HTERT RPE-1 (cell line): Measurements from ENCODE around the gene QKI.
"Not testable (repeated sequence)": the region's sequence is repeated elsewhere in the genome, so short reads cannot be mapped to it uniquely, and the experiment has no call there.

Experiments
- in situ Hi-C: fragments of 300-500 bp; cut with MboI; formaldehyde crosslinking; loops from 4 replicates; pipeline ENCODE4 v1.14.3; 2020; ENCODE audit warnings: low sequenced_read_pairs

The QKI gene

DNA sequence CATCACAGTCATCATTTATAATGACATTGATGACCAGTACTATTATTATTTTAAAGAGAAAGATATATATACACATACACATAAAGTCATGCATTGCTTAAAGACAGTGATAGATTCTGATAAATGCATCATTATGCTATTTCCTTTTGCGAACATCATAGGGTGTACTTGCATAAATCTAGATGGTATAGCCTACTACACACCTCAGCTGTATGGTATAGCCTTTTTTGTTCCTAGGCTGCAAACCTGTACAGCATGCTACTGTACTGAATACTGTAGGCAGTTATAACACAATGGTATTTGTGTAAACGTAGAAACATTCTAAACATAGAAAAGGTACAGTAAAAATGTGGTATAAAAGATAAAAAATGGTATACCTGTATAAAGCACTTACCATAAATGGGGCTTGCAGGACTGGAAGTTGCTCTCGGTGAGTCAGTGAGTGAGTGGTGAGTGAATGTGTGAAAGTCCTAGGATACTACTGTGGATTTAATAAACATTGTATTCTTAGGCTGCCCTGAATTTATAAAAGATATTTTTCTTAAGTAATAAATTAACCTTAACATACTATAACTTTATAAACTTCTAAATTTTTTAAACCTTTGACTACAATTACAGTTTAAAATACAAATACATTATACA, 23.9 kb downstream of the QKI start:
- in situ Hi-C loops = no loop called here

- in situ Hi-C loops = no loop called here
These were observed 24.4 kb downstream of the QKI start for GRCh38 chr6:163438940-163439335.

DNA sequence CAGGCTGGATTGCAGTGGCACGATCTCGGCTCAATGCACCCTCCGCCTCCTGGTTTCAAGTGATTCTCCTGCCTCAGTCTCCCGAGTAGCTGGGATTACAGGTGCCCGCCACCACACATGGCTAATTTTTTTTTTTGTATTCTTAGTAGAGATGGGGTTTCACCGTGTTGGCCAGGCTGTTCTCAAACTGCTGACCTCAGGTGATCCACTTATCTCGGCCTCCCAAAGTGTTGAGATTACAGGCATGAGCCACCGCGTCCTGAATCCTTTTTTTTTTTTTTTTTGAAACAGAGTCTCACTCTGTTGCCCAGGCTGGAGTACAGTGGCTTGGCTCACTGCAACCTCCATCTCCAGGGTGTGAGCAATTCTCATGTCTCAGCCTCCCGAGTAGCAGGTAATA, 24.9 kb downstream of the QKI start:
- in situ Hi-C loops = not testable (repeated sequence)

GRCh38 chr6:163439997-163440396, 25.5 kb downstream of the QKI start:
- in situ Hi-C loops = no loop called here

GRCh38 chr6:163442336-163442735, 27.8 kb downstream of the QKI start:
- in situ Hi-C loops = no loop called here

GRCh38 chr6:163444077-163444476, 29.6 kb downstream of the QKI start:
- in situ Hi-C loops = no loop called here

GRCh38 chr6:163446549-163446948, 32.0 kb downstream of the QKI start:
- in situ Hi-C loops = no loop called here

DNA sequence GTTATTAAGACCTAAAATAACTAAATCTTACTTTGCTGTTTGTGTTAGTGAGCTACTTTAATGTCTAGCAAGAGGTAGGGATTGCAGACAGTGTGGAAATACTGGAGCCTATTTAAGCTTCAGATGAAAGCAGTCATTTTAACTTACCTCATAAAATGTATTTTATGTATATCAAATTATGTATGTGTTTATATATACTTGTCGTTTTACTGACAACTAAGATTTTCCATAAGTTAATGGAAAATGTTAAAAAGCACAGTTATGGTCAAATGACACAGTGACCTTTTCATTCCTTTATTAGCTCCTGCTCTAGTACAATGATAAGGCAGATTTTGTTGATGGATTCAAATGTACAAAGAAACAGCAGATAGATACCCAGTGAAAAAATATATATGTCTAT, 34.6 kb downstream of the QKI start:
- in situ Hi-C loops = no loop called here

DNA sequence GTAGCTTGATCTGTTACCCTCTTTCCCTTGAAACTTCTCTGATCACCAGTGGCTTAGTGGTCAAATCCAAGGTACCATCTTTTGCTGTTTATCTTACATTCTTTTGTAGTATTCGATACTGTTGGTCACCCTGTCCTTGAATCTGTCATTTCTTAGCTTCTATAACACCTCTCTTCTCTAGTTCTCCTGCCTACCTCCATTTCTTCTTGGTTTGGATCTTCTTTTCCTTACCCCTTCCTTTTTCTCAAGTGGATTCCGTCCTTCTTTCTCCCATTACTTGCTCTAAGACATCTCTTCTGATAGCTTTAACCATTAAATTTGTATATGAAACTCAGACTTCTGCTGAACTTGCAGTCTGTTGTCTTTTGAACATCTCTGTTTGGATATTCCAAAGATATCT, 39.9 kb downstream of the QKI start:
- in situ Hi-C loops = no loop called here

GRCh38 chr6:163455552-163455951, 41.0 kb downstream of the QKI start:
- in situ Hi-C loops = no loop called here

GRCh38 chr6:163457637-163458561, 43.4 kb downstream of the QKI start:
- in situ Hi-C loops = no loop called here

DNA sequence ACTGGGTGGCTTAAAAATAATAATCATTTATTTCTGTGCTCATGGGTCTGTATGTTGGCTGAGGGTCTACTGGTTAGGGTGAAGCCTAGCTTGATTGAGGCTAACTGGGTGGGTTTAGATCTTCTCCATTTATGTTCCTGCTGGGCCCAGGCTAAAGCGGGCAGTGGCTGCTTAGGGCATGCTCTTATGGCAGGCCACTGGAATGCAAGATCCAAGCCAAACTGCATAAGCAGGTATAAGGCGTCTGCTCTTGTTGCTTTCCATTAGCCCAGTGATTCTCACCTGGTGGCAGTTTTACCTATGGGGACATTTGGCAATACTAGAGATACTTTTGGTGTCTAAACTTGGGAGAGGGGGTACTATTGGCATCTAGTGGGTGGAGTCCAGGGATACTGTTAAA, 44.5 kb downstream of the QKI start:
- in situ Hi-C loops = no loop called here

DNA sequence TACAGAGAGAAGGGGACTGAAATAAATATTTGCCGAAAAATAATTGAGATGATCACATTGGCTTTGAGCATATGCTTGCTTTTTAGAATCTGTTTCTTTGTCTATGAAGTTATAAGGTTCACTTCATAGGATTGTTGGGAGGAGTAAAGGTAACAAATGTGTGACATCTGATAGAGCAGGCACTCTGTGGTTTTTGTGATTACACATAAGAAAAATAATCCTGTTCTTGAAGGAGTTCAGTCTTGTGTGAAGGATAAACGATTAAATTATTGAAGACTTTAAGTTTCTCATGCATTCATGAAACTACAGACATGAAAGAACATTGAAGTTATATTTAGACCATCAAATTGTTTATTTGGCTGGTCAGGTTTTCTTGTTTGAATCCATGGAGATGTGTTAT, 45.0 kb downstream of the QKI start:
- in situ Hi-C loops = no loop called here

DNA sequence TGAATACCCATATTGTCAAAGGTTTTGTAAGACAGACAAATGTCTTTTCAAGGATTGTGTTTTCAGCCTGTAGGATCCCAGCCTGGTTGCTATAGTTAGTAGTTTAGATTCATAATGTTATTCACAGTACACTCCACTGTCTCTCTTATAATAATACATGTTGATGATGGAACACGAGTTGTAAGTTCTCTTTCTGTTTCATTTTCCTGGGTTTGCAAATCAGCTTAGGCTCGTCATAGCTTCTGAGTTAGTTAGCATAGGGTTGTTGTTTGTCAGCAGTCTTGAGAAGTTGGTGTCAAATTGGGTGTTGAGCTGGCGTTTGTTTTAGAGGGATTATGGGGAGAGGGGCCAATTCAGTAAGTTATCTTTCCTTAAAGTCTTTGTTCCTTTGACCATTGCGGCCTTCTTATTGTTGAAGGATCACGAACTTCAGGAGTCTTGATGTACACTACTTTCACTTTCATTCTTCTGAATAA, 45.8 kb downstream of the QKI start:
- in situ Hi-C loops = no loop called here

DNA sequence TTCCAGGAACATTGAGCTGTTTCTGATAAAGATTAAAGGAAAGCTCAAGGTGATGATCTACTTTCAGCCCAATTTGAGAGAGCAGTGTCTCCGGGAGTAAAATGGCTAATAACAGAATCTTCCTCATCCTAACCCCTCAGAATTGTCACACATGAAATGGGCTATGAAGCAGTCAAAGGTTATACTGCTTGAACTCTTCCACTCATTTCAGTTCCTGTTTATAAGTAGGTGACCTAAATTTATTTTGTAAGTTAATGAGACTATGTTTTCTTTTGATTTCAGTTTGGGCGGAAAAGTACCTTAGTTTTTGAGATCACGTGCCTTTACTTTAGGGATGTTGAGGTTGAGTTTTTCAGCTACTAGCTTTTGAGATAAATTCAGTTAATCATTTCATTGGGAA, 47.2 kb downstream of the QKI start:
- in situ Hi-C loops = no loop called here

- in situ Hi-C loops = no loop called here
These were observed 48.7 kb downstream of the QKI start for GRCh38 chr6:163463180-163463579.

- in situ Hi-C loops = no loop called here
These were observed 49.3 kb downstream of the QKI start for GRCh38 chr6:163463795-163464194.

DNA sequence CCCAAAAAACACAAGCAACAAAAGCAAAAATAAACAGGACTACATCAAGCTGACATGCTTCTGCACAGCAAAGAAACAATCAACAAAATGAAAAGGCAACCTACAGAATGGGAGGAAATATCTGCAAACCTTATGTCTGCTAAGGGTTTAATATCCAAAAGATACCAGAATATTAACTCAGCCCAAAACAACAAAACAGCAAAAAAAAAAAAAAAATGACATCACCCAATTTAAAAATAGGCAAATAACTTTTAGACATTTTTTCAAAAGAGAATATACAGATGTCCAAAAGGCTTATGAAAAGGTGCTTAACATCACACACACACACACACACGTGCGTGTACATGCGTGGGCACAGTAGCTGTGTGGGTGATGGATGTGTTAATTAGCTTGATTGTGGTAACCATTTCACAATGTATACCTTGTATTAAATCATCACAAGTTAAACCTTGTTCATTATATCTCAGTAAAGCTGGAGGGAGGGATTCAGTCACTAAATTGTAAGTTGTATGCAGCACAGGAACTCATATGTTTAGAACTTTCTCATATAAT, 52.4 kb downstream of the QKI start:
- in situ Hi-C loops = no loop called here

DNA sequence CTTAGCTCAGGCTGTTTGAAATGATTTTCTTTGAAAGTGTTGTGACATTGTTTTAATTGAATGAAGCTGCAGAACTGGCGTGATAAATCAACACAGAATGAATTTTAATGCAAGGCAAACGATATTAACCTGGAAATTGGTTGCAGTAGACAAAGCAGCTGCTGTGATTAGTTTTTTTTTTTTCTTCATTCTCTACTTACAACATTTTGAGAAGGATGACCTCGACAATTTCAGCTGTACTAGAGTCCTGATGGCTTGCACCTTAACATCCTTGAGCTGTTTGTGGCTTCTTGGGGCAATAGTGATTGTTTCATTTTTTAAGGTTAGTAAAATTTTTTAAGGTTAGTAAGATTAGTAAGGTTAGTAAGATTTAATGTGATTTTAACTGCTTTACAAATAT, 54.2 kb downstream of the QKI start:
- in situ Hi-C loops = no loop called here

GRCh38 chr6:163469459-163469985, 55.0 kb downstream of the QKI start:
- in situ Hi-C loops = no loop called here

DNA sequence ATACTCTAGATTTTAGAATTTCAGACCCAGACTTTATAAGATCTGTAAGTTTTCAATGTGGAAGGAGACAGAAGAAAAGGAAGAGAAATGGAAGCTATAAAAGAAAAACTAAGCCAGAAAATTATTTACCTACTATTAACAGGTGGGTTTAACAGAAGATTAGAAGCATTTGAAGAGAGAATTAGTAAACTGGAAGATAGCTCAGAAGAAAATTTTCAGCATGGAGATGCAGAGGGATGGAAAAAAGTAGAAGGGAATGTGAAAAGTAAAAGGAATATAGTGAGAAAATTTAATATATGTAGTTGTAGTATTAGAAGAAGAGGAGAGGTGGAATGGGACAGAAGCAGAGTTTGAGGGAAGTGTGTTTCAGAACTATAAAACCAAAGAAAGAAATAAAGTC, 56.1 kb downstream of the QKI start:
- in situ Hi-C loops = no loop called here

DNA sequence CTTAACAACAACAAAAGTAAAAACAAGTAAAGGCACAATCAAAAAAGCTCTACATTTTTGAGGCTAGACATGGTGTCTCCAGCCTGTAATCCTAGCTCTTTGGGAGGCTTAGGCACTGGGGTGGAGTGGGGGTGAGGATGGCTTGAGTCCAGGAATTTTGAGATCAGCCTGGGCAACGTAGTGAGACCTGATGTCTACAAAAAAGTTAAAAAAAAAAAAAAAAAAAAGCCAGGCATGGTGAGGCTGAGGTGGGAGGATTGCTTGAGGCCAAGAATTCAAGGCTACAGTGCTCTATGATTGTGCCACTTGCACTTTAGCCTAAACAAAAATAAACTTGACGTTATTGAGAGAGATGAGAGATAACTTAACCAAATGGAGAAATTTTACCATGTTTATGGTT, 60.1 kb downstream of the QKI start:
- in situ Hi-C loops = no loop called here
